T47D (cell line): ENCODE results near the gene CNTN5.
A peak's percentile ranks its signal among the peaks of the same experiment; 100 is the strongest.

Experiments used
- DNase-seq, 2 experiments: peaks; one replicate each; pipeline versions ENCODE4 v3.0.0 to v3.0.0-alpha.2; 2011 to 2012; ENCODE audit warnings: low read depth in 1 of 2, low spot score in 1 of 2
- JUND ChIP-seq: IDR thresholded peaks from 2 replicates; pipeline ENCODE4 v1.6.1; 2012; ENCODE audit warnings: low read depth
- in situ Hi-C: cut with HindIII; loops from 2 replicates; pipeline ENCODE4 v1.10.0; 2016; ENCODE audit warnings: low sequenced_read_pairs, low pct_unique_long_range_greater_than_20kb

Gene CNTN5

DNA sequence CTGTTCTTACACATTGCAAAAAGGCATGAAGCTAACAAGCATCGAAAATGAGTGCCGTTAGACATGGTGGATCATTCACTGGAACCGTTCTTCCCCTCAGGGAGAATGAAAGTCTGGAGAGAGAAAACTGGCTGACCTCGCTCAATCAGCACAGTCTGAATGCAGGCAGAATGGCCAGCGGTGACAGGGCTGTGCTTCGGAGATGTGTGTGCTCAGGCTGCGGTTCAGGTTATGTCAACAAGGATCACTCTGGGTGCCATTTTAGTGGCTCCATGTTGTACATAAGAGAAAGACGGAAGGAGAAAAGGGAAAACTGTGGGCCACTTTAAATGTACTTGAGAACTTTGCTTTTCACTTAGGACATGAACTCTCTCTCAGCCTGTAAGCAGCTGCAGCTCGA, 916.6 kb downstream of the CNTN5 start:
- DNase-seq = peak in 1 of 2 experiments; percentile 52
- in situ Hi-C loops = no loop called here
- TF ChIP-seq JUND = no peak

GRCh38 chr11:99952816-99953215, 932.1 kb downstream of the CNTN5 start:
- in situ Hi-C loops = no loop called here
- no peak for DNase-seq
- TF ChIP-seq JUND = no peak

- TF ChIP-seq JUND = no peak
- no peak for DNase-seq
- in situ Hi-C loops = no loop called here
These were observed 939.8 kb downstream of the CNTN5 start for GRCh38 chr11:99960536-99960935.

DNA sequence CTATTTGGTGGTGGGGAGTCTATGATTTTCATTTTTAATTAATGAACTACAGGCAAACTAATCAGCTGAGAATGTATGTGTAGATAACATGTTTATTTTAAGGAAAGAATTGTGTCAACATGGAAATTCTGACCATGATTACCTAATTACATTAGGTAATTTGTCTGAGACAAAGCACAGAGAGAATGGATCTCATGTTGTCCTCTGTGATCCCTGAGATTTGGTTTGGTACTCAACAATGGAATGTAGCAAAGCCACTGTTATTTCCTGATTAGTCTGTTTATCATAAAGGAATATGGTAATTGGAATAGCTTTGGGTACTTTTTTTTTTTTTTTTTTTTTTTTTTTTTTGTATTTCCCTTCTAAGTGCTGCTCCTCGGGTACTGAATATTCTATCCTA, 947.6 kb downstream of the CNTN5 start:
- no peak for TF ChIP-seq JUND
- in situ Hi-C loops = no loop called here
- no peak for DNase-seq

DNA sequence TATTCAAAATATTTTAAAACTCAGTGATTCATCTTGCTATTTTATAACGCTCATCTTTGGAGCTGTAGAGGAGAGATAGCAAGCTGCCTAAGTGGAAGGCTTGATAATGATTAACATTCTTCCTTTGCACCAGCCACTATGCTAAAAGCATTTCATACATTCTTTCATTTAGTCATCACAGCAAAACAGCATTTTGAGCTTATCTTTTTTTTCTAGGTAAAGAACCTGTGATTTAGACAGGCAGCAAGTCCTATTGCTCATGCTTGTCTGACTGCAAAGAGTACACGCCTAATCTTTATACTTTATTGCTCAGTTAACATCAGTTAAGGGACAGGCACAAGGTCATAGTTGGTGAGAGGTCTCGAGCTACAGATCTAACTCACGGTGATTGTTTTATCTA, 953.2 kb downstream of the CNTN5 start:
- no peak for TF ChIP-seq JUND
- no peak for DNase-seq
- in situ Hi-C loops = no loop called here

- TF ChIP-seq JUND = no peak
- DNase-seq = no peak
- in situ Hi-C loops = no loop called here
These were observed 958.3 kb downstream of the CNTN5 start for GRCh38 chr11:99979042-99979441.

GRCh38 chr11:99987821-99988470, 967.2 kb downstream of the CNTN5 start:
- no peak for DNase-seq
- in situ Hi-C loops = no loop called here
- no peak for TF ChIP-seq JUND

DNA sequence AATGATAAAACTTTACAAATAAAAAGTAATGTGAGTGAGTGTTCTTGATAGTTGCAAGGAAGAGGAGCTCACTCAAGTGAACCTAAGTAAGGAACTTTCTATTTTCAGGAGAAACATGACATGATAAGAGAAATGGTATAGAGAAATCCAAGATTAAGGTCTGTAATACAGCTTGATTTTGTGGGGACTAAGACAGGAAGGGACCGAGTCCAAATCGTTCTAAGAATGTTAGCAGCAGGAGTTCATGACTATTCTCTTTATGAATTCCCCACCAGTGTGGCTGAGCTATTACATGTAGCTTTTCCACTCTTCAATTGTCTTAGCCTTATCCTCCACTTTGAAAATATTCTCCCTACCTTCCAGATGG, 967.7 kb downstream of the CNTN5 start:
- no peak for DNase-seq
- in situ Hi-C loops = no loop called here
- no peak for TF ChIP-seq JUND

GRCh38 chr11:100003985-100004384, 983.2 kb downstream of the CNTN5 start:
- no peak for TF ChIP-seq JUND
- DNase-seq = no peak
- in situ Hi-C loops = no loop called here

DNA sequence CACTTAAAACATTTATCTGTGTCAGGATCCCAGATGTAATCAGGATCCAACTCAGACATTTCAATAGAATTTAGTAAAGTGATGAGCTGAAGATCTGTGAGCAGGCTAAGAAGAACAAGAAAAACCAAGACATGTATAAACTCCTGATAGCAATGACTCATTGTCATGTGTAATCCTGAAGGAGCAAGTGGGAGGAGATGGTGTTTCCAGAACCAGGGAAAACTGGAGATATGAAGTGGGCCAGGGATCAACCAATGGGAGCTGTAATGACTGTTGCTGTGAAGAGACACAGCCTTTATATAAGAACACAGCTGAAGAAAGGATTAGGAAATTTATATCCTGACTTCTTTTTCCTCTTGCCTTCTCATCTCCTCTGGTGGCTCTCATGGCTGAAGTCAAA, 983.8 kb downstream of the CNTN5 start:
- no peak for DNase-seq
- in situ Hi-C loops = no loop called here
- TF ChIP-seq JUND = no peak

DNA sequence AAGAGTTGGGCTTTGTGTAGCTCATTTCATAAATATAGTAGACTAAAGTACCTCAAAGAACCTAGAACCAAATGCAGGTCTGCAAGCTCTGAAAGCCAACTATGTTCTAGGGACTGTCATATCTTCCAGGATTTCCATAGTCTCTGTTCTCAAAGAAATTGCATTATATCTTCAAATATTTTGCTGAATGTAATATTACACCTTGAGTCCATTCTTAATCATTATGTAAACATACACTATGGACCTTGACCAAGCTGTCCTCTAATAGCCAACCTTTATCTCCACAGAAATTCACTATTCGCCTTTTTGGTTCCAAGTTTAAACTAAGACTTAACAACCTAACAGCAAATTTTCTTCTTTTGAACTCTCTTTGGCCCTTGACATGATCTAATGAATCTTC, 987.7 kb downstream of the CNTN5 start:
- TF ChIP-seq JUND = no peak
- no peak for DNase-seq
- in situ Hi-C loops = no loop called here

DNA sequence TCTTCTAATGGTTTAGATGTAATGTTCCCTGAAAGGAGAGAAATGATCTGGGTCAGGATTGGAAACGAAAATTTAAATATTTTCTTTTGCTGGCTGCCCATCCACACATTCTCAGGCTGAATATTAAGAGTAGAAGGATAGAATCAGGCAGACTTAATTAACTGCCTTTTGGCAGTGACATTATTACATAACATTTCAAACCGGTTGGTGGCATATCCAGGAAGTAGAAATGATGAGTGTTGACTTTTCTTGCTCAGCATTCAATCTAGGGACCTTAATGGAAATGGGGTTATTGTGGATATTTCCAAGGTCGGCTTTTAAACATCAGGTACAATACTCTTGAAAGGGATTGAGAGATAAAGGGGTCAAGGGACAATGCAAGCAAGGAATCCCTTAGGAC, 989.0 kb downstream of the CNTN5 start:
- no peak for DNase-seq
- in situ Hi-C loops = no loop called here

GRCh38 chr11:100010393-100010792, 989.6 kb downstream of the CNTN5 start:
- in situ Hi-C loops = no loop called here
- no peak for DNase-seq
- TF ChIP-seq JUND = no peak

More for the DNA sequence above, 989.0 kb downstream of the CNTN5 start:
- no peak for TF ChIP-seq JUND

GRCh38 chr11:100011697-100012096, 990.9 kb downstream of the CNTN5 start:
- TF ChIP-seq JUND = no peak
- DNase-seq = no peak
- in situ Hi-C loops = no loop called here
